ENCODE data around the gene ARHGAP26. TPM values are rescaled to one million over a fixed set of nuclear protein-coding genes. Genes with fewer than 3 reads are reported as not detected.

The ARHGAP26 gene
- total RNA-seq, 1 experiment from 2014 or later: 34.5 TPM

GRCh38 chr5:143111799-143112198, 341.6 kb downstream of the ARHGAP26 start:
- no peak for TF ChIP-seq EZH2 (IDR thresholded peaks at IDR 0.05)
- TF ChIP-seq ZNF274 (IDR thresholded peaks at IDR 0.05; ENCODE audit: low read depth, low read length): no peak
- TF ChIP-seq SRF (IDR thresholded peaks at IDR 0.05; ENCODE audit: low read depth): no peak
- TF ChIP-seq ATF3 (IDR thresholded peaks at IDR 0.05): no peak
- TF ChIP-seq CEBPB (IDR thresholded peaks at IDR 0.05; ENCODE audit: low read depth): no peak
- no peak for TF ChIP-seq FOSL1 (IDR thresholded peaks at IDR 0.05; ENCODE audit: low read depth)
- TF ChIP-seq JUND (IDR thresholded peaks at IDR 0.05): no peak
- no peak for TF ChIP-seq TCF7L2 (IDR thresholded peaks at IDR 0.05; ENCODE audit: borderline replicate concordance, extremely low read depth, insufficient read depth, insufficient read length)
- no peak for TF ChIP-seq ELF1 (IDR thresholded peaks at IDR 0.05; ENCODE audit: borderline replicate concordance, low read depth)
- no peak for TF ChIP-seq CBX3 (IDR thresholded peaks at IDR 0.05; ENCODE audit: low read depth)
- no peak for TF ChIP-seq ZBTB33 (IDR thresholded peaks at IDR 0.05; ENCODE audit: extremely low read depth, insufficient replicate concordance, low read length)
- no peak for TF ChIP-seq ZFX (IDR thresholded peaks at IDR 0.05)
- TF ChIP-seq REST (IDR thresholded peaks at IDR 0.05; ENCODE audit: low read depth): no peak
- TF ChIP-seq EGR1 (IDR thresholded peaks at IDR 0.05; ENCODE audit: low read depth): no peak
- no peak for TF ChIP-seq EZH2phosphoT487 (IDR thresholded peaks at IDR 0.05; ENCODE audit: borderline replicate concordance)
- TF ChIP-seq RAD21 (IDR thresholded peaks at IDR 0.05; ENCODE audit: low read depth): no peak
- no peak for TF ChIP-seq SP1 (IDR thresholded peaks at IDR 0.05; ENCODE audit: low read depth)
- no peak for TF ChIP-seq POLR2AphosphoS5 (IDR thresholded peaks at IDR 0.05; ENCODE audit: low read depth, low read length)
- POLR2A ChIA-PET: no interaction called here
- Histone ChIP-seq H2AFZ (ENCODE audit: low read depth, low read length, poor library complexity, severe bottlenecking) (no peak overlapping the region), H3K36me3 (ENCODE audit: control insufficient read depth in 1 of 2, insufficient read depth in 2 of 2, low read length in 2 of 2) (no peaks in the 10 kb centered on the region), H3K9me3 (ENCODE audit: control insufficient read depth in 1 of 2, insufficient read depth in 1 of 2, low read depth in 1 of 2, low read length in 2 of 2) (no peaks in the 10 kb centered on the region), H3K27ac (ENCODE audit: low read depth, low read length) (no peak overlapping the region), H3K4me1 (ENCODE audit: control insufficient read depth in 1 of 2, insufficient read depth in 2 of 2, low read length in 2 of 2) (peaks cover 7 to 23% of the 10 kb centered on the region in 2 experiments; a peak in 3 of 4 replicates), H3K27me3 (ENCODE audit: insufficient read depth, low read length) (no peaks in the 10 kb centered on the region), H4K20me1 (ENCODE audit: insufficient read depth) (no peaks in the 10 kb centered on the region), H3K9ac (ENCODE audit: low read length) (no peak overlapping the region), H3K4me3 (replicated peaks in 1 of 2; ENCODE audit: low read depth in 1 of 2, low read length in 2 of 2) (no peak overlapping the region), H3K4me2 (ENCODE audit: low read length) (no peak overlapping the region), H3K79me2 (ENCODE audit: insufficient read depth, low read length) (no peaks in the 10 kb centered on the region), H3K9me2 (ENCODE audit: insufficient read depth) (no peaks in the 10 kb centered on the region)
- BruUV-seq (replicated peaks): no TSS peak
- RAD21 ChIA-PET (ENCODE audit: low non-redundant PET in 1 of 2, low total read pairs in 2 of 2, uncharacterized antibody in 2 of 2, unreplicated experiment in 2 of 2): no interaction called here
- intact Hi-C loops (cut with micrococcal nuclease): no loop called here
- CTCF ChIA-PET: no interaction called here
- DNase-seq (ENCODE audit: low read depth, low spot score) (no peak), ATAC-seq (no peak)
